Stromal cell of bone marrow (primary cell): ENCODE data around the gene SULF2.

ENCODE experiments used
- DNase-seq: peaks from one replicate; pipeline ENCODE4 v3.0.0-alpha.2; 2012; ENCODE audit warnings: low read depth

The SULF2 gene

GRCh38 chr20:47682916-47683315, 102.4 kb downstream of the SULF2 start:
- DNase-seq: no peak

- DNase-seq: no peak
Observed at GRCh38 chr20:47682028-47682783, 103.1 kb downstream of the SULF2 start.

- DNase-seq: no peak
Observed at GRCh38 chr20:47680804-47681529, 104.3 kb downstream of the SULF2 start.

GRCh38 chr20:47679462-47679861, 105.8 kb downstream of the SULF2 start:
- DNase-seq: no peak

- DNase-seq: no peak
Observed at GRCh38 chr20:47678536-47678935, 106.7 kb downstream of the SULF2 start.

- DNase-seq: no peak
Observed at GRCh38 chr20:47677635-47678453, 107.4 kb downstream of the SULF2 start.

GRCh38 chr20:47676912-47677634, 108.2 kb downstream of the SULF2 start:
- no peak for DNase-seq

GRCh38 chr20:47676219-47676721, 109.0 kb downstream of the SULF2 start:
- DNase-seq: no peak

GRCh38 chr20:47675190-47676142, 109.8 kb downstream of the SULF2 start:
- no peak for DNase-seq

GRCh38 chr20:47674686-47675085, 110.6 kb downstream of the SULF2 start:
- no peak for DNase-seq

GRCh38 chr20:47674145-47674544, 111.1 kb downstream of the SULF2 start:
- no peak for DNase-seq

- no peak for DNase-seq
Observed at GRCh38 chr20:47673671-47673955, 111.7 kb downstream of the SULF2 start.

GRCh38 chr20:47672886-47673670, 112.2 kb downstream of the SULF2 start:
- DNase-seq: no peak

GRCh38 chr20:47672166-47672565, 113.1 kb downstream of the SULF2 start:
- no peak for DNase-seq

- no peak for DNase-seq
Observed at GRCh38 chr20:47670913-47671312, 114.4 kb downstream of the SULF2 start.

GRCh38 chr20:47669927-47670890, 115.1 kb downstream of the SULF2 start:
- no peak for DNase-seq

- no peak for DNase-seq
Observed at GRCh38 chr20:47669489-47669888, 115.8 kb downstream of the SULF2 start.

GRCh38 chr20:47669152-47669425, 116.2 kb downstream of the SULF2 start:
- no peak for DNase-seq
